Measurements from ENCODE around the gene SEC24D.

Gene SEC24D

GRCh38 chr4:118684873-118685811 lies 150.8 kb downstream of the SEC24D start, which contains the start of gene METTL14:
Gene METTL14 (plus strand): TSS chr4:118685392. CDS start chr4:118685535, 143 bp downstream.
- Histone ChIP-seq H3K79me2 (ENCODE audit: insufficient read depth, low read length) (peaks cover 25% of the 10 kb centered on the region), H2AFZ (ENCODE audit: low read depth, low read length, severe bottlenecking) (peak within 1 kb of the TSS; percentile 61), H3K4me3 (ENCODE audit: insufficient read depth, low read length, poor library complexity, severe bottlenecking) (peak within 1 kb of the TSS; percentile 90), H3K4me2 (ENCODE audit: low read depth, low read length, poor library complexity, severe bottlenecking) (peak within 1 kb of the TSS; percentile 64), H4K20me1 (ENCODE audit: low read depth, low read length) (no peaks in the 10 kb centered on the region; the same call in 1 of the 2 replicates), H3F3A (ENCODE audit: insufficient read depth) (no peaks in the 10 kb centered on the region), H3K9me3 (ENCODE audit: insufficient read depth, low read length) (no peaks in the 10 kb centered on the region), H3K9me2 (replicated peaks; ENCODE audit: insufficient read depth, low read length) (no peaks in the 10 kb centered on the region), H3K36me3 (ENCODE audit: low read length) (no peaks in the 10 kb centered on the region), H3K27me3 (ENCODE audit: low read length) (no peaks in the 10 kb centered on the region), H3K9ac (ENCODE audit: low read length) (peak within 1 kb of the TSS; percentile 74), H3K27ac (ENCODE audit: low read depth, low read length) (no peak within 1 kb of the TSS)
- no peak for TF ChIP-seq EZH2phosphoT487 (conservative IDR thresholded peaks at IDR 0.05; ENCODE audit: low read length)
- TF ChIP-seq, protein P1, sequence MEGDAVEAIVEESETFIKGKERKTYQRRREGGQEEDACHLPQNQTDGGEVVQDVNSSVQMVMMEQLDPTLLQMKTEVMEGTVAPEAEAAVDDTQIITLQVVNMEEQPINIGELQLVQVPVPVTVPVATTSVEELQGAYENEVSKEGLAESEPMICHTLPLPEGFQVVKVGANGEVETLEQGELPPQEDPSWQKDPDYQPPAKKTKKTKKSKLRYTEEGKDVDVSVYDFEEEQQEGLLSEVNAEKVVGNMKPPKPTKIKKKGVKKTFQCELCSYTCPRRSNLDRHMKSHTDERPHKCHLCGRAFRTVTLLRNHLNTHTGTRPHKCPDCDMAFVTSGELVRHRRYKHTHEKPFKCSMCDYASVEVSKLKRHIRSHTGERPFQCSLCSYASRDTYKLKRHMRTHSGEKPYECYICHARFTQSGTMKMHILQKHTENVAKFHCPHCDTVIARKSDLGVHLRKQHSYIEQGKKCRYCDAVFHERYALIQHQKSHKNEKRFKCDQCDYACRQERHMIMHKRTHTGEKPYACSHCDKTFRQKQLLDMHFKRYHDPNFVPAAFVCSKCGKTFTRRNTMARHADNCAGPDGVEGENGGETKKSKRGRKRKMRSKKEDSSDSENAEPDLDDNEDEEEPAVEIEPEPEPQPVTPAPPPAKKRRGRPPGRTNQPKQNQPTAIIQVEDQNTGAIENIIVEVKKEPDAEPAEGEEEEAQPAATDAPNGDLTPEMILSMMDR (IDR thresholded peaks at IDR 0.05; ENCODE audit: insufficient read depth, low read length, poor library complexity, severe bottlenecking), result no peak

DNA sequence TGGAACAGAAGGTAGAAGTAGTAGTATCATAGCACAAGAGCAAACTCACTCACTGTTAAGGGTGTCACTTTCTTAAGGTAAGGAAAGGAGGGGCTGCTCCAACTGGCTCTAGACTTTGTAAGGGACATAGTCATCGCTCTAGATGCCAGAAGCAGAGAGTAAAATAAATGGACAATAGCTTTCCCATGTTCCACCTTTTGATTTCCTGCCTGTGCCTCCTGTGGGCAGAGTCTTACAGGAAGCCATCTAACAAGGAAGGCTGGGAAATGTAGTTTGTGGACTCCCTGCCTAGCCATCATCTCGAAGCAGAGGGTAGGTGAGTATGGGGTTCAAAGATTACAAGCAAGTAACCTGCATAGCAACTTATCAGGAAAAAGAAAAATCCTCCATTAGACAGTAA lies 152.4 kb downstream of the SEC24D start:
- Histone ChIP-seq H2AFZ (ENCODE audit: low read depth, low read length, severe bottlenecking) (peak overlapping the region; percentile 54), H3K27ac (ENCODE audit: low read depth, low read length) (no peak overlapping the region)

DNA sequence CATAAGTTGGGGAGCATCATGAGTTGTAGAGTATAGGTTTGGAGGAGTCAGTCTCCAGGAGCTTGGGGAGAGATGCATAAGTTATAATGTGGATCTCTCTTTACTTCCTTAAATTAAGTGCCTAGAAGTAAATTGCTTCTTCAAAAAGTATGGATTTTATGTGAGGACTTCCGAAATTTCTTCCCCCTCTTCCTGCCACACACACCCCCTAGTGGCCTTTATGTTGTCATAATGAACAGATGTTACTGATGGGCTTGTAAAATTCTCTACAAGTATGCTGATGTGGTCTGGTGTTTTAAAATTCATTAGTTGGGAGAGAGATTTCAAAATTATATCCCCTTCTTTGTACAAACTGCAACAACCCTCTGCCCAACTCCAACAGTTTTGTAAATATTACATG lies 153.0 kb downstream of the SEC24D start:
- Histone ChIP-seq H3K27ac (ENCODE audit: low read depth, low read length) (no peak overlapping the region), H3F3A (ENCODE audit: insufficient read depth) (no peaks in the 10 kb centered on the region), H3K4me3 (ENCODE audit: insufficient read depth, low read length, poor library complexity, severe bottlenecking) (no peak overlapping the region), H3K9me2 (replicated peaks; ENCODE audit: insufficient read depth, low read length) (no peaks in the 10 kb centered on the region), H3K4me2 (ENCODE audit: low read depth, low read length, poor library complexity, severe bottlenecking) (peak overlapping the region; percentile 64), H3K9me3 (ENCODE audit: insufficient read depth, low read length) (no peaks in the 10 kb centered on the region), H3K9ac (ENCODE audit: low read length) (no peak overlapping the region), H2AFZ (ENCODE audit: low read depth, low read length, severe bottlenecking) (peak overlapping the region; percentile 41), H3K27me3 (ENCODE audit: low read length) (no peaks in the 10 kb centered on the region), H3K79me2 (ENCODE audit: insufficient read depth, low read length) (peaks cover 25% of the 10 kb centered on the region), H4K20me1 (ENCODE audit: low read depth, low read length) (no peaks in the 10 kb centered on the region; the same call in 1 of the 2 replicates), H3K36me3 (ENCODE audit: low read length) (no peaks in the 10 kb centered on the region)
- TF ChIP-seq, protein P1 (IDR thresholded peaks at IDR 0.05; ENCODE audit: insufficient read depth, low read length, poor library complexity, severe bottlenecking), result no peak
- no peak for TF ChIP-seq EZH2phosphoT487 (conservative IDR thresholded peaks at IDR 0.05; ENCODE audit: low read length)

More for the DNA sequence above, 152.4 kb downstream of the SEC24D start:
- Histone ChIP-seq H3K4me2 (ENCODE audit: low read depth, low read length, poor library complexity, severe bottlenecking) (peak overlapping the region; percentile 64), H3K9me3 (ENCODE audit: insufficient read depth, low read length) (no peaks in the 10 kb centered on the region), H3F3A (ENCODE audit: insufficient read depth) (no peaks in the 10 kb centered on the region), H3K27me3 (ENCODE audit: low read length) (no peaks in the 10 kb centered on the region), H3K36me3 (ENCODE audit: low read length) (no peaks in the 10 kb centered on the region), H3K4me3 (ENCODE audit: insufficient read depth, low read length, poor library complexity, severe bottlenecking) (no peak overlapping the region), H3K9ac (ENCODE audit: low read length) (no peak overlapping the region), H4K20me1 (ENCODE audit: low read depth, low read length) (no peaks in the 10 kb centered on the region; the same call in 1 of the 2 replicates), H3K79me2 (ENCODE audit: insufficient read depth, low read length) (peaks cover 25% of the 10 kb centered on the region), H3K9me2 (replicated peaks; ENCODE audit: insufficient read depth, low read length) (no peaks in the 10 kb centered on the region)
- no peak for TF ChIP-seq EZH2phosphoT487 (conservative IDR thresholded peaks at IDR 0.05; ENCODE audit: low read length)
- TF ChIP-seq, protein P1 (IDR thresholded peaks at IDR 0.05; ENCODE audit: insufficient read depth, low read length, poor library complexity, severe bottlenecking), result no peak

Data from SU-DHL-6 (cell line).